Dermis blood vessel endothelial cell (primary cell): ENCODE data around the gene IL1RAPL1. TPM values are rescaled to one million over a fixed set of nuclear protein-coding genes. Genes with fewer than 3 reads are reported as not detected.
A peak's percentile ranks its signal among the peaks of the same experiment; 100 is the strongest.

Source experiments
- DNase-seq: peaks from one replicate; pipeline ENCODE4 v3.0.0; 2010
- total RNA-seq: library from RNA; depleted of rRNA; stranded (reverse); fragments of >200 nt; gene quantifications from 2 replicates; pipeline ENCODE4 v1.2.3, GENCODE V29; 2014

The IL1RAPL1 gene
- total RNA-seq, 1 donor from 2014 or later, result not detected

GRCh38 chrX:29662759-29663503 lies 1075.7 kb downstream of the IL1RAPL1 start:
- peak; percentile 88 for DNase-seq

- no peak for DNase-seq
Observed at GRCh38 chrX:29665532-29665931, 1078.3 kb downstream of the IL1RAPL1 start.

GRCh38 chrX:29666366-29666765 lies 1079.1 kb downstream of the IL1RAPL1 start:
- no peak for DNase-seq

GRCh38 chrX:29671421-29671820 lies 1084.2 kb downstream of the IL1RAPL1 start:
- no peak for DNase-seq

GRCh38 chrX:29687687-29688086 lies 1100.4 kb downstream of the IL1RAPL1 start:
- DNase-seq, result peak; percentile 52

GRCh38 chrX:29690061-29690460 lies 1102.8 kb downstream of the IL1RAPL1 start:
- peak; percentile 2 for DNase-seq

GRCh38 chrX:29691044-29691443 lies 1103.8 kb downstream of the IL1RAPL1 start:
- DNase-seq, result no peak

- DNase-seq, result no peak
Observed at GRCh38 chrX:29693912-29694311, 1106.7 kb downstream of the IL1RAPL1 start.

GRCh38 chrX:29699239-29699638 lies 1112.0 kb downstream of the IL1RAPL1 start:
- no peak for DNase-seq

- DNase-seq, result no peak
Observed at GRCh38 chrX:29707088-29707487, 1119.8 kb downstream of the IL1RAPL1 start.

- DNase-seq, result no peak
Observed at GRCh38 chrX:29721152-29721551, 1133.9 kb downstream of the IL1RAPL1 start.

GRCh38 chrX:29724316-29724715 lies 1137.1 kb downstream of the IL1RAPL1 start:
- DNase-seq, result no peak

- DNase-seq, result no peak
Observed at GRCh38 chrX:29726811-29727210, 1139.6 kb downstream of the IL1RAPL1 start.

- DNase-seq, result no peak
Observed at GRCh38 chrX:29728639-29729038, 1141.4 kb downstream of the IL1RAPL1 start.

- DNase-seq, result no peak
Observed at GRCh38 chrX:29744966-29745365, 1157.7 kb downstream of the IL1RAPL1 start.

- DNase-seq, result no peak
Observed at GRCh38 chrX:29746326-29746725, 1159.1 kb downstream of the IL1RAPL1 start.

- DNase-seq, result no peak
Observed at GRCh38 chrX:29762006-29762405, 1174.8 kb downstream of the IL1RAPL1 start.

GRCh38 chrX:29775890-29776289 lies 1188.6 kb downstream of the IL1RAPL1 start:
- DNase-seq, result no peak

GRCh38 chrX:29787656-29788055 lies 1200.4 kb downstream of the IL1RAPL1 start:
- no peak for DNase-seq

GRCh38 chrX:29788991-29789699 lies 1201.9 kb downstream of the IL1RAPL1 start:
- no peak for DNase-seq

- no peak for DNase-seq
Observed at GRCh38 chrX:29792335-29792734, 1205.1 kb downstream of the IL1RAPL1 start.

- DNase-seq, result no peak
Observed at GRCh38 chrX:29797156-29797555, 1209.9 kb downstream of the IL1RAPL1 start.

- DNase-seq, result no peak
Observed at GRCh38 chrX:29798469-29798868, 1211.2 kb downstream of the IL1RAPL1 start.

- no peak for DNase-seq
Observed at GRCh38 chrX:29813174-29813573, 1225.9 kb downstream of the IL1RAPL1 start.
